Measurements from ENCODE around the gene PCBP3. TPM values are rescaled to one million over a fixed set of nuclear protein-coding genes. Genes with fewer than 3 reads are reported as not detected.

Gene PCBP3
- total and polyA plus RNA-seq, 4 donors: 0.36 to 1.6 (median 0.42) TPM

- Histone ChIP-seq H3K4me3 (ENCODE audit: low read depth in 1 of 3, low read length in 3 of 3) (no peak overlapping the region), H3K9me3 (ENCODE audit: control insufficient read depth in 4 of 4, low read length in 3 of 4) (no peaks in the 10 kb centered on the region), H3K27ac (ENCODE audit: low read depth in 1 of 2, low read length in 2 of 2) (no peak overlapping the region), H3K9ac (ENCODE audit: low read depth in 1 of 2, low read length in 2 of 2) (no peak overlapping the region), H3K36me3 (ENCODE audit: control insufficient read depth in 4 of 4, insufficient read depth in 3 of 4, low read depth in 1 of 4, low read length in 3 of 4) (no peaks in the 10 kb centered on the region), H3K27me3 (ENCODE audit: control insufficient read depth in 4 of 4, insufficient read depth in 4 of 4, low read length in 3 of 4) (no peaks in the 10 kb centered on the region), H3K4me1 (ENCODE audit: control insufficient read depth in 4 of 4, insufficient read depth in 4 of 4, low read length in 3 of 4) (no peaks in the 10 kb centered on the region)
- no peak for TF ChIP-seq ATF3 (IDR thresholded peaks at IDR 0.05)
- 89% methylated on average over 27 of the region's 27 CpGs for WGBS
- no peak for DNase-seq (ENCODE audit: low spot score)
Observed at GRCh38 chr21:45865106-45865835, 221.7 kb downstream of the PCBP3 start.

GRCh38 chr21:45866551-45866950 is 223.0 kb downstream of the PCBP3 start:
- WGBS: 65% methylated on average over 11 of the region's 11 CpGs

DNA sequence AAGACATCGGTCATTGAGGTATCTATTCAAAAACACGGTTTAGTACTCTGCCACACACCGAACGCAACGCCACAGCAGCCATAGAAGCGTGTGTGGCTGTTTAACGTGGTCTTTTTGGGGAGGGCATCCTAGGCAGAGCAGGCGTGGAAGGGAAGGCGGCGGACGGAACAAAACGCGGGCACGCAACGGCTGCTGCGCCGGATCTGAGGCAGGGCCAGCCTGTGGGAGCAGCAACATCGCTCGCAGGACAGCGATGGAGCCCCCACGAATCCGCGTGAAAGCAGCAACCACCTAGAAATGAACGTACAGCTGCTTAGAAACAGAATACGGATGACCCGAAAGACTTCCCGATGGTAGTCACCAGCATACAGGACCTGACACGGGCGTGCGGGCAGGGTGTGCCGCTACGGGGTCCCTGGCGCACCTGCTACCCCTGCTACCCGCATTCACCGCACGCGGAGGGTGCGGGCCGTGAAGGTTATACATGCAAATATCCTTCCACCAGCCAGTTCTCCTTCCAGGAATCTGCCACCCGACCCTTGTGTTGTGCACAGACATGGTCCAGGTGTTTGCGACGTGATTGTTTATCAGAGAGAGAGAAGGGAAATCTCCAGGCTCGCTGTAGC is 223.6 kb downstream of the PCBP3 start:
- no peaks in the 10 kb centered on the region for H3K36me3 ChIP-seq (ENCODE audit: control insufficient read depth in 4 of 4, insufficient read depth in 3 of 4, low read depth in 1 of 4, low read length in 3 of 4)
- no peaks in the 10 kb centered on the region for H3K4me1 ChIP-seq (ENCODE audit: control insufficient read depth in 4 of 4, insufficient read depth in 4 of 4, low read length in 3 of 4)
- no peak overlapping the region for H3K27ac ChIP-seq (ENCODE audit: low read depth in 1 of 2, low read length in 2 of 2)
- DNase-seq (ENCODE audit: low spot score): no peak
- no peaks in the 10 kb centered on the region for H3K9me3 ChIP-seq (ENCODE audit: control insufficient read depth in 4 of 4, low read length in 3 of 4)
- no peak overlapping the region for H3K4me3 ChIP-seq (ENCODE audit: low read depth in 1 of 3, low read length in 3 of 3)
- H3K27me3 ChIP-seq (ENCODE audit: control insufficient read depth in 4 of 4, insufficient read depth in 4 of 4, low read length in 3 of 4): no peaks in the 10 kb centered on the region
- 91% methylated on average over 43 of the region's 43 CpGs for WGBS
- no peak overlapping the region for H3K9ac ChIP-seq (ENCODE audit: low read depth in 1 of 2, low read length in 2 of 2)
- TF ChIP-seq ATF3 (IDR thresholded peaks at IDR 0.05) (no peak), REST (IDR thresholded peaks at IDR 0.05) (no peak), NR2F2 (IDR thresholded peaks at IDR 0.05) (no peak), SP1 (IDR thresholded peaks at IDR 0.05) (no peak), EGR1 (IDR thresholded peaks at IDR 0.05; ENCODE audit: low read depth in 2 of 2) (no peak), FOXA1 (IDR thresholded peaks at IDR 0.05) (no peak), RXRA (IDR thresholded peaks at IDR 0.05) (no peak), RAD21 (IDR thresholded peaks at IDR 0.05) (no peak), YY1 (IDR thresholded peaks at IDR 0.05) (no peak), TAF1 (conservative IDR thresholded peaks at IDR 0.05) (no peak)
- TF ChIP-seq, protein P1, sequence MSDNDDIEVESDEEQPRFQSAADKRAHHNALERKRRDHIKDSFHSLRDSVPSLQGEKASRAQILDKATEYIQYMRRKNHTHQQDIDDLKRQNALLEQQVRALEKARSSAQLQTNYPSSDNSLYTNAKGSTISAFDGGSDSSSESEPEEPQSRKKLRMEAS (IDR thresholded peaks at IDR 0.05): no peak

More at GRCh38 chr21:45866551-45866950, 223.0 kb downstream of the PCBP3 start:
- no peak for DNase-seq (ENCODE audit: low spot score)
- Histone ChIP-seq H3K9me3 (ENCODE audit: control insufficient read depth in 4 of 4, low read length in 3 of 4) (no peaks in the 10 kb centered on the region), H3K36me3 (ENCODE audit: control insufficient read depth in 4 of 4, insufficient read depth in 3 of 4, low read depth in 1 of 4, low read length in 3 of 4) (no peaks in the 10 kb centered on the region), H3K4me3 (ENCODE audit: low read depth in 1 of 3, low read length in 3 of 3) (no peak overlapping the region), H3K4me1 (ENCODE audit: control insufficient read depth in 4 of 4, insufficient read depth in 4 of 4, low read length in 3 of 4) (no peaks in the 10 kb centered on the region), H3K9ac (ENCODE audit: low read depth in 1 of 2, low read length in 2 of 2) (no peak overlapping the region), H3K27ac (ENCODE audit: low read depth in 1 of 2, low read length in 2 of 2) (no peak overlapping the region), H3K27me3 (ENCODE audit: control insufficient read depth in 4 of 4, insufficient read depth in 4 of 4, low read length in 3 of 4) (no peaks in the 10 kb centered on the region)
- TF ChIP-seq RXRA (IDR thresholded peaks at IDR 0.05) (no peak), FOXA2 (IDR thresholded peaks at IDR 0.05) (no peak), EGR1 (IDR thresholded peaks at IDR 0.05; ENCODE audit: low read depth in 2 of 2) (no peak), GABPA (IDR thresholded peaks at IDR 0.05 in 1 of 2, conservative IDR thresholded peaks at IDR 0.05 in 1 of 2) (no peak), TAF1 (conservative IDR thresholded peaks at IDR 0.05) (no peak), HNF4G (IDR thresholded peaks at IDR 0.05) (no peak), SP1 (IDR thresholded peaks at IDR 0.05) (no peak), FOXA1 (IDR thresholded peaks at IDR 0.05) (no peak), ATF3 (IDR thresholded peaks at IDR 0.05) (no peak), NR2F2 (IDR thresholded peaks at IDR 0.05) (no peak), YY1 (IDR thresholded peaks at IDR 0.05) (no peak), ZBTB33 (IDR thresholded peaks at IDR 0.05) (no peak)
